ENCODE measurements around the gene ADAMTS6.

The ADAMTS6 gene

DNA sequence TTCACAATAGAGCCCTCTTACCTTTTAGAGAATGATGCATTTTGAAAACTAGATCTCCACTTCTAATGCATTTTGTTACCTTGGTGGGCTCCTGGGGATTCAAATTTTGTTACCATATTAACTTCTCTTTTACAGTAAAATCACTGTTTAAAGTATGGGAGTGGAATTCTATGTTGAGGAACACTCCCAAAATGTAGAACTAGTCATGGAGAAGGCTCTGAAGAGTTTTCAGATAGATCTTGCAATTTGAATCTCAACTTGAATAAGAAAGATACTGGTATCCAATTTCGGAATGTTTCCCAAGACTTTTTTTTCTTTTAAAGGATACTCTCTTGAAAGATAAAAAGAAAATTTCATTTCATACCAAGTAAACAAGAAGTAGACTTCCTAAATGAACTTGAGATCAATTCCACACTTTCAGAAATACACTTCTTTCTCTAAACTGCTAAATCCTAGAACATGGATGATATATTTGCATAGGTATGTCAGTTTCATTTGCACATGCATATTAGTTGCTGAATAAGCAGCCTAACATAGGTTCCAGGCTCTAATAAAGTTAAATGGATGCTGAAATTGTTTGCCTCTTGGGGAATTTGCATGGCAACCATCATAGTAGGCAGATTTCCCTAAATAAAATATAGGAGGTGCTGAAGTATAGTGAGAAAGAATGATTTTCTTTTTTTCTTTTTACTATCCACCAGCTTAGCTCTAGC lies 205.4 kb downstream of the ADAMTS6 start:
- no peak for FAIRE-seq

DNA sequence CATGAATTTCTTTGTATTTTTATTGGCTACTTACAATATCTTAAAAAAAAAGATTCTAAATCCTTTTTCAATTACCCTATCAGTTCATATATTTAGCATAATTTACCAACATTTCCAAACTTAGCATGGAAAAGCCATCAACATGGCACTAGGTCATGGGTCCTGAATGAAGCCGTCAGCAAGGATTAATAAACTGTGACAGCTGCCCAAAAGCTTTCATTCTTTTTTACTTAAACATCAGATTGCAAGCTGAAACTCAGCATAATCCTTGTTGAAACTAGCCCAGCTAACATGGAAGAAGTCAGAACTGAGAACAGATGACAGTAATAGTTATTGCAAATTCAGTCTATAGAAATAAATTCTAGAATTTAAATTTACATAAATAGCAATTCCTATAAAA lies 209.8 kb downstream of the ADAMTS6 start:
- FAIRE-seq = no peak

DNA sequence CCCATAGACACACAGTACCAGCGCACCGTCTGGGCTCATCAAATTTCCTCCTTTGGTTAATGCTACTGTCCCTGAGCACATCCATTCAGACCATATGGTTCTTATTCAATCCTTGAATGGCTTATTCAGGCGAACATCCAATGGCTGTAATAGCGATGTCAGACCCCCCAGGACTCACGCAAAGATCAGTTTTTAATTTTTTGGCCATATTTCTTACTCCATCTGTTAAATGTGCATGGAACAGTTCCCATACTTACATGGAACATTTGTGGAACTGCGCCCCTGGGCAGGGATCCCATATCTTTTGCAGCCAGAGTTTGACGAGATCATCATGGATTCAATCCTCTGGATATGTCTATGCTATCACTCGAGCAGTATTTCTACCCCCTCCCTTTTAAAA lies 213.2 kb downstream of the ADAMTS6 start:
- no peak for FAIRE-seq

DNA sequence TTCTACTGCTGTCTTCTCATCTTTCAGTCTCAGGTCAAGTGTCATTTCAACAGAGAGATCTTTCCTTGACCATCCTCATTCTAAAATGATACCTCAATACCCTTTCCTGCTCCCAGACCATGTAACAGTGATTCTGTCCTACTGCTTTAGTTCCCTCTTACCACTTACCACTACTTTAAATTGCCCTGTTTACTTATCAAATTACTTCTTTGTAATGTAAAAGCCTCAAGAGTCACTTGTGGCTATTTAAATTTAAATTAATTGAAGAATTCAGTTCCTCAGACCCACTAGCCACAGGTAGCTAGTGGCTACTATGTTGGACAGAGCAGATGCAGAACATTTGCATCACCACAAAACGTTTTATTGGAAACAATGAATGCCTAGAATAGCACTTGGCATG lies 217.3 kb downstream of the ADAMTS6 start:
- no peak for FAIRE-seq

DNA sequence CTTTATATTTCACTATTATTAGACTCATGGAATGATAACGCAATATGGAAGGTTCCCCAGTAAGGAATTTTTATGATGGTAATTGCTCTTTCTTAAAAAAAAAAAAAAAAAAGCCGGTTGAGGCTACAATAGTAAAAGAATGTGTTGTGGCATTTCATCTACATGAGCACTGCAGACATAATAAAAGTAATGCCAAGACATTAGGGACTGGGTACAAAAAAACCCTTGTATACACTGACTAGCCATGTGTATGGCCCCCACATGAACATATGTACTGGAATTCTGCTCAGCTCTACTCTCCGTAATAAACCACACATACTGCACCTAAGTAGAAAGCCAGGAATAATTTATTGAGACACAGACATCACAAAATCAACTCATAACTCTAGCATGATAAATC lies 218.4 kb downstream of the ADAMTS6 start:
- FAIRE-seq = no peak

DNA sequence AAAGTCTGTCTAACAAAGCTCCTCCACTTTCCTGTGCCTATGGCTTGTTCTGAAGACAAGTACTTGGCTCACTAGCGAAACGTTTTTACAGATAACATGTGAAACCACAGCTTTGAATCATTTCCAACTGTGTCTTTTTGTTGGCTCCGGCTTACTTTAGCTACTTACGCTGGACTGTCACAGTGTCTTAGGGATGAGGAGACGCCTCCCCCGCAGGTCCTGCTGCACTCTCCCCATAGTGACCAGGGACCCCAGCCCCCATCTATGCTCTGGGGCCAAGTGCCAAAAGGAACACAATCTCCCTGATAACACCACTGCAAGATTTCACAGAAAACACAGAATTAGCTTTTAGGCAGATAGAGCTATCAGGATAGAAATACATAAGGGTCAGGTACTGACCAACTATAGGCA lies 219.1 kb downstream of the ADAMTS6 start:
- FAIRE-seq = no peak

DNA sequence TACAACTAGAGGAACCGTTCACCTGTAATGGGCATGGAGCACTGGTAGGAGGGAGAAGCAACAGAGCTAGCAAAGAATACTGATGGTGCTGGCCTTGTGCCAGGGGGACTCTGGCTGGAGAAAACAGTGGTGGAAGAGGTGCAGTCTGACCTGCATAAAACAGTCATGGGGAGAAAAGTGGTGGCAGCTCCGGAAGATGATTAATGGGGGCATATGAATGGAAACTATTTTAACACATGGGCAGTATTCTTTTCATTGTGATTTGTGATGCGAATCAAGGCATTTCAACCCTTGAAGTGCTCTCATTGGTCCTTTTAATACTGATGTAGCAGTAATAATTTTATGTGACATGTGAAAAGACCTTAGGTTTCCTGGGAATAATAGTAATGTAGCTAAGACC lies 219.6 kb downstream of the ADAMTS6 start:
- no peak for FAIRE-seq

DNA sequence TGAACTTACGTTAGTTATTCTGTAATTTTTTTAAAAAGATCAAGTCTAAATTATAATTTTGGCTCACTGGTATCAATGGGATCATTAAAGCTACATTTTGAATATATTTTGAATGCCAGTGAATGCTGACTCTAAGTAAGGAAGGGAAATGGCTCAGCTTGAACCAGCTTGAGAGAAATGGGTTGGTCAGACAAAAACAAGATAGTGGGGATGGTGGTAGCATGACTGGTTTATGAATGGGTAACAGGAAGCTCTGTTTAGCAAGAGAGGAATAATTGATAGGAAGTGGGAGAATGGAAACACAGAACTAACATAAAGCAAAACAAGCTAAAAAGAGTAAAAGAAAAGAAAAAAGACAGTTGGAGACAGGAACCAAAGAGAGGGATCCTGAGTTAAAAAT lies 220.2 kb downstream of the ADAMTS6 start:
- FAIRE-seq = no peak

DNA sequence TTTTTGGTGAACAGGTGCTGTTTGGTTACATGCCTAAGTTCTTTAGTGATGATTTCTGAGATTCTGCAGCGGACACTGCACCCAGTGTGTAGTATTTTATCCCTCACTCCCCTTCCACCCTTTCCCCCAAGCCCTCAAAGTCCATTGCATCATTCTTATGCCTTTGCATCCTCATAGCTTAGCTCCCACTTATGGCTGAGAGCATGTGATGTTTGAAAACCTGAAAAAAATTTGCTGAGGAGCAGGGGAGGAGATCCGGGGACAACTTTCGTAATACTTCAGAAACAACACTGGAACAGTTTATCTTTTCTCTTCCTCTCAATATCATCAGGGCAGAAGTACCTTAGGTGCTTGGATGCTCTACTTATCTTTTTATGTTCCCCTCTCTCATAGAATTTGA lies 226.4 kb downstream of the ADAMTS6 start:
- no peak for FAIRE-seq

DNA sequence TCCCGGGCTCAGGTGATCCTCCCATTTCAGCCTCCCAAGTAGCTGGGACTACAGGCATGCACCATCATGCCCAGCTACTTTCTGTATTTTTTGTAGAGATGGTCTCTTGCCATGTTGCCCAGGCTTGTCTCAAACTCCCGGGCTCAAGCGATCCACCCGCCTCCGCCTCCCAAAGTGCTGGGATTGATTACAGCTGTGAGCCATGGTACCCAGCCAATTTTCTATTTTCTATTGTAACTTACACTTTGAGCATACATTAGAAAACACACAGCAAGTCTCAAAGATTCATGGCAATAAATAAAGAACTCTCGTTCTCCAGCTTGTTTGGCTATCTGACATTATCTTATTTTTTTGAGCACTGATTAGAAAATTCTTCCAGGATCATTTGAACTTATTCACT lies 228.7 kb downstream of the ADAMTS6 start:
- FAIRE-seq = no peak

DNA sequence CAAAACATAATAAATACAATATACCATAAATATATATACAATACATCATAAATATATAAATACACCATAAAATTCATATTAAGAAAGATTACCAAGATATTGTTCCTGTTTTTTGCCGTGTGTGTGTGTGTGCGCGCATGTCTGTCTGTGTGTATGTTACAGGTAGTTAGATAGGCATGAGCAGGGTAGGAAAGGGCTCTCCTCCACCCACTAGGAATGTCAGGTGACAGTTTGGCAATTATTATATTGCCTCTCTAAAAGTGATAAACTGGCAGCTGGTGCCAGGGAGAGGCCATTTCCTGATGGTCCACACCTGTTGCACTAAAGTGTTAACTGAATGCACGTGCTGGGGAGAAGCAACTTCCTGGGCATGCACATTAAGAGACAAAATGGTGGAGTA lies 232.8 kb downstream of the ADAMTS6 start:
- no peak for FAIRE-seq

DNA sequence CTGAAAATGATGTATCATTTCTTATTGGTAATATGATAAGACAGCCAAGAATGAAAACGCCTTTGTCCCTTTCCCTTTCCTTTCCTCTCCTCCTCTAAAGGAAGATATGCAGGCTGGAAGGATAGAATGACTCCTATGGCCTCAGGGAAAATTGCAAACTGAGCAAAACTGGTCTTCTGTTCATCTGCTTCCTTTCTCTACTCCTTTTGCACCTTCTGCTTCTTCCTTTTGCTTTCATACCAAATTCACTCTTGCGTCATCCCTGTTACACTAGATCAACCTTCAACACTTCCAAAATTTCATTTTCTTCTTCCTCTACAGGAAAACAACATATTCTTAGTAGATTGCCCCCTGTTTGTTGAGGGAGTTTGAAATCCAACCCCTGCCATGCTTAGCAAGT lies 234.1 kb downstream of the ADAMTS6 start:
- no peak for FAIRE-seq

DNA sequence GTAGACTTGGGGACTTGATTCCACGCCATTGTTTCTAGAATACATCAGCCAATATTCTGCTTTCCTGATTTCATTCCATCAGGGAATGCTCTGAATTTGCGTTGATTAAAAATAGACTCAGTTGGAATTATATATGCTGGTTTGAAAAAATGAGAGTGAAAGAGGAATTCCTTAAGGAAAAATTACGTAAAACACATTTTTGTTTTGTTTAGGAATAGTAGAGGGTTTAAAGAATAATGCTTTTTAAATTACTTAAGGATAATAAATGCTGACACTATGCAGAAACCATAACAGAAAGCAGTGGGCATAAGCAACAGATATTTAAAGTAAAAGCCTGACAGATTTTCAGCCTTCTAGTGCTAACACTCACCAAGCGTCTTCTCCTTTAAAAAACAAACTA lies 235.0 kb downstream of the ADAMTS6 start:
- FAIRE-seq = no peak

DNA sequence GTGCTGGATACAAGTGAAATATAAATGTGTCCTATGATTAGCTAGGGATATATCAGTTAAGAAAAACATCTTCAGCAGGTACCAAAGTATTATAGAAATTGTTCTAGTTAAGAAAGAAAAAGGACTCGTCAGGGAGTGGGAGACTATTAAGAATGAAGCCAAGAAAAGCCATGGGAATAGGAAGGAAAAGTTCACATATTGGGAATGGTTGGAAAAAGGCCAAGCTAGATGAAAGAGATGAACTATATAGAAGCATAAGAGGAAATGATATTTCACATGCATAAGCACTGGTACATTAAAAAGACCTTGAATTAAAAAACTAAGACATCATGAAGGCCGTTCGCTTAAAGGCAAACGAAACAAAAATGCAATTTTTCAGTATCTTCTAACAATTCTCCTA lies 237.7 kb downstream of the ADAMTS6 start:
- FAIRE-seq = no peak

DNA sequence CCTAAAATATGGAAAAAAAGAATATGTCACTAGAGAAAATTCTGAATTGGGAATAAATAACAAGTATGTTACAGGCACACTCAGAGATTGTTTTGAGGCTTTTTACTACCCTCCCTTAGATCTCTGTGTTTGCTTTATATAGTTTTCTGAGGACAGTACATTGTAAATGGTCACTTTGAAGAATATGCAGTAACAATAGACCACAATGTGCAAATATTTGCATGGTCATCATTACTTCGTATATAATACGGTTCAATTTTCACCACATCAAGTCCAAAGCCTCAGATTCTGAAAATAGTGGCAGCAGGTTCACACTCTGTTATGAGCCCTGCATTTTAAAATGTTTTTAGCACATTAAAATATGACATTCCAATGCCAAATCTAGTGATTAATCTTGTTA lies 238.6 kb downstream of the ADAMTS6 start:
- FAIRE-seq = no peak

DNA sequence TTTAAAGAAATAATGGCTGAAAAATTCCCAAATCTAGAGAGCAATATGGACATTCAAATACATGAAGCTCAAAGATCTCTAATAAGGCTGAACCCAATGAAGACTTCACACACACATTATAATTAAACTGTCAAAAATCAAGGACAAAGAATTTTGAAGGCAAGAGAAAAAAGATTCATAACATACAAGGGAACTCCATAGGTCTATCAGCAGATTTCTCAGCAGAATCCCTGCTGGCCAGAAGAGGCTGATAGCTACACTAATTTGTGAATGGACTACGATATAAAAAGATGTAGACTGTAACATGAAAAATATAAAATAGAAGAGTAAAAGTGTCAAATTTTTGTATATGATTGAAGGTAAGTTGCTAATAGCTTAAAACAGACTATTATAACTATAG lies 251.9 kb downstream of the ADAMTS6 start:
- no peak for FAIRE-seq

DNA sequence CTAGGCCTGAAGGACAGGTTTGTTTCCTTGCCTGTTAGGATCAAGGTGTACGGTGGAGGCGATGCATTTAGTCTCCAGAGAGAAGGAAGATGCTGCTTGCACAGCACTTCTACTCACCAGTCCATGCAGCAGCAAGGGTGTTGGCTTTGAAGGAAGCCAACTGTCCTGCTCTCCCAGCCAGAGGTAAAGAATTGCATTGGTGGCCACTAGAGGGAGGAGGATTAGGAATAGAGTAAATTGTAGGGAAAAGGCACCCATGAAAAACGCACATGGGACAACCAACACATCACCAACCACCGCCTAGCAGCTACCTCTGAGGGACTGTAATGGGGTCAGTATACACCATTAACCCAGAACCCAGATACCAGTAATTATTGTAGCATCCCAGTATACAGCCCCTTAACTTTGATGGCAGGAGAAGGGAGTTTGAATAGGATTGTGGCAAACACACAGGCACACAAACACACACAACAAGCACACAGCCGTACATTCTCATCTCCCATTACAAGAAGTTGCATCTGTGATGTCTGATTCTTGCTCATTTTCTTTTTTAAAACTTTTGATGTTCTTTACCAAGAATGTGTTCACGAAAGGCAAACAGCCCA lies 267.7 kb downstream of the ADAMTS6 start:
- no peak for FAIRE-seq

DNA sequence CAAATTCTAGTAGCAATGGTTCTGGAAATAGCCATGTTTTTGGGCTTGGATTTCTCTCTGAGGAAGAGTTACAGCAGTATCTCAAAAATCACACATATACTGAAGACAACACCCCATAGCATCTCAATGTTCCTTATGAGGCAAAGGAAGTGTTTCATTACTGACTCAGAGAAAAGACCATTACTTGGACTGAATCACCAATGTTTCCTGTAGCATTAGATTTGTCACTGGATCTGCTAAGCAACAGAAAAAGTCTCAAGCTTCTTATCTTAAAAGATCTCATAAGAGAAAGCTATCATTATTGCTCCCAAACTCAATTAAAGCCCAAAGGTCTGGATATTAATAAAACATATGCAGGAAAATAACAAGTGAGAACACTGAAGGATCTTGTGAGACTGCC lies 272.4 kb downstream of the ADAMTS6 start:
- FAIRE-seq = no peak

DNA sequence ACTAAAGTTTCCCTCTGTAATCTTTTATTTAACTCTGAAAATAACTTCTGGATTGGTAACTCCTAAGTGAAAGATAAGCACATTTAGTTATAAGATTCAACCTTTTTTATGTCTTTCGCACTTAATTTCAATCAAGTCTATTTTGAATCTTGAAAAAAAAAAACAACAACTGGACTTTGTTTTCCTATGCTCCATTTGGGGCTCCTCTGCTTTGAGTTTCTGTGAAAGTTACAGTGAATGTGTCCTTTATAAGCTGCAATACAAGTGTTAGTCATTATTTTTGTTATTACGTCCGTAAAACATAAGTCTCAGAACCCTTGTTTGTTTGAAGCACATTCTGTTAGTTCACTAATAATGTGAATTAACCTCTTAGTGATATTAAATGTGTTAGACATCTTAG lies 276.8 kb downstream of the ADAMTS6 start:
- no peak for FAIRE-seq

DNA sequence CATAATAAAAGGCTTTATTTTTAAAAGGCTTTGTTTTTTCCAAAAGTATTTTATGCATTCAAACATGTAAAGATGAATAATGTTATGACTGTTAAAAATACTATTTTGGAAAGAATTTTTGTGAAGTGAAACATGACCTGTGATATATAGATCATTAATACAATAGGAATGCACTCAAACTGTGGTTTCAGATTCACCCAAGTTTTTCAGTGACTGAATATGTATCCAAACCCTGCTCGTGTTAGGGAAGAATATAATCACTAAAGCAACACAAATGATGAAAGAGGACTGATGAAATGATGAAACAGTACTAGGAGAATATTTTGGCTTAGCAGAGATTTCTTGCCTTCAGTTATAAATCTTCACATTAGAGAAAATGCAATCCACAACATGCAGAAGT lies 278.0 kb downstream of the ADAMTS6 start:
- FAIRE-seq = no peak

DNA sequence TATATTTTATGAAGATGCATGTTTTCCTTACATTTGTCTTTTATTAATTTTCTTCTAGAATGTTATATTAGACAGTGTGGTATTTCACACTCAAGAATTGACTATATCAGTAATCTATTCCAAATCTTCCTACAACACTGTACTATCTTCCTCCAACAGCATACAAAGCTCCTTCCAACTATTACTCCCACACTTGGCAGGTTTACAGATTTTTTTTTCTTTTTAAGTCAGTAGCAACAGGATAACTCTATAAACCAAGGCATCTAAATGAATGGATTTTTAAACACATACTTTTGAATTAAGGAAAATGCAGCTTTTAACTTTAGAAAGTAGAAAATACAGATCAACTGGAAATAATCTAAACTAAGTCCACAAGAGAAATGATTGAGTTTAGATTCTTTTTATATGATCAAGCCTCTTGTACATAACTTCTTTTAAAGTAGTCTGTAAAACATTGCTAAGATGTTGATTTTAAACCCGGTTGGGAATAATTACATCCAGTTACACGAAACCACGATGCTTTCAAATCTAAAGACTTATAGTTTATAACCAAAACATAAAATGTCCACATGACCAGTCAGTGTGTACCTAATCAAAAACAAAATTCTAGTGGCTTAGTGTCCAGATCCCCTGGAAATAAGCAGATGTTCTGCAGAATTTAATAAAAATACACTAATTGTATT lies 281.6 kb downstream of the ADAMTS6 start:
- FAIRE-seq = no peak

DNA sequence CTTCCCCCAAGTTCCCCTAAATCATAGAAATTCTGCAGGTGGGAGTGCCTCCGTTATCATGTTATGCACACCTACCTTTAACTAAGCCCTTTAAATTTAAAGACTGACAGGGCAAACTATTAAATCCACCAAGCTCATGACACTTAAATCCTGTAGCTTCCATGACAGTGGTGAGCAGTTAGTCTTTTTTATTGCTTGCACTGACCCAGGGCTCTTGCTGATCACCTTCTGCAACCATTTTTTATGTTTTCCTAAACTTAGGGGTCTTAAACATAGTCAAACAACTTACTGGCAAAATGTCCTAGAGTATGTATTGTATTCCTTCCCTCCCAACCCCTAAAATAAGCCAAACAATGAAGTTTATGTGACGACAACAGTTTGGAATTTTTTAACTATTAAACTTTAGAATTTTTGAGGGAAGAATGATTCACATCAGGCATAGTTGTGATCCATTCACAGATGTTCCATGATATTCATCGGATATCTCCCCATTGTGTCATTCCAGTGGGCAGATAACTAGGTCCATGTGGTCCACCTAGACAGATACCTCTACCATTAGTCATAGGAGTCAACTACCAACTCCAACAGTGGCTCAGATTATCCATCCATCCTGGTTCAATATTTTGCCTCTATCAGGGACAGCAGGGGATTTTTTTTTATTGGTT lies 283.1 kb downstream of the ADAMTS6 start:
- no peak for FAIRE-seq

DNA sequence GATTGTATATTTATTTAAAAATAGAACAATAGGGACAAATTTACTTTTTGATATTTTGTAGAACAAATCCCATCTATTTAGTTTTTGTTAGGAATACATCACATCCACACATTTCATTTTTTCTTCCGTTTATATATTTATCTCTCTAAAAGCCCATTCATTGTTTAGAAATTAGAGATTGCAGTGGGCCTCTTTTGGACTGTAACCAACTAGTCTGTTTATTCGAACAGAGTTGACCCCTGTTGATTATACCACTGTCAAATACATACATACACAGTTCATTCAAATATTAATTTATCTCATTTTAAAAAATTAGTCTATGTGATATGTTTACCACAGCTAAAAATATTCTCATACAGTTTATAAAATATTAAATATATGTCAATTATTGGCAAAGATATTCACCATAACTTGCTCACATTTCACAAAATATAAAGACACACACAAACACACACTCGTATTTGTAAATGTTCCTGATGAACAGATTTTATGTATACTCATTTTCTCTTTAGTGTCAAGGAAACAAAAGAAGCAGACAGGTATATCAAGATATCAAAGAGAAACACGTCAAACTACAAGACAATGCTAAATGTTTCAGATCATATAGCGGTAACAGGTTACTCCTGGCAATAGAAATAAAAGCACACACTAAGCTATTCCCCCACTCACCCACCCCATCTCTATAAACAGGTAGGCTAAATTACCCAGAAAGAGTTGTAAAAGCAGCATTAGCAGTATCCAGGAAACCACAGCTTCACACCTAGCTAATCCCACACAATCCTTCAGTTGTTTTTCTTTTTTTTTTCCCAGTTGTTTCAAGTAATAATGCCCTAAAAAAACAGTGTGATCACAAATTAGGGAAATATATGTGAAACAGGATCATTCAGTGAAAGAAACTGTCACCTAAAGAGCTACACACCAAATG lies 283.9 kb downstream of the ADAMTS6 start:
- no peak for FAIRE-seq
